ENCODE data around the gene ODC1.

The ODC1 gene

GRCh38 chr2:10415048-10415447 lies 33.1 kb downstream of the ODC1 start:
- no peak for DNase-seq (ENCODE audit: low spot score)

GRCh38 chr2:10414591-10414990 lies 33.5 kb downstream of the ODC1 start:
- DNase-seq (ENCODE audit: low spot score): no peak

GRCh38 chr2:10413991-10414451 lies 34.1 kb downstream of the ODC1 start:
- peak; percentile 67 for DNase-seq (ENCODE audit: low spot score)

GRCh38 chr2:10413503-10413902 lies 34.6 kb downstream of the ODC1 start:
- no peak for DNase-seq (ENCODE audit: low spot score)

- DNase-seq (ENCODE audit: low spot score): peak; percentile 68
Observed at GRCh38 chr2:10412380-10412779, 35.7 kb downstream of the ODC1 start.

GRCh38 chr2:10411557-10411956 lies 36.6 kb downstream of the ODC1 start:
- no peak for DNase-seq (ENCODE audit: low spot score)

- DNase-seq (ENCODE audit: low spot score): no peak
Observed at GRCh38 chr2:10410823-10411437, 37.2 kb downstream of the ODC1 start.

- no peak for DNase-seq (ENCODE audit: low spot score)
Observed at GRCh38 chr2:10410001-10410822, 37.9 kb downstream of the ODC1 start.

GRCh38 chr2:10408649-10409579 lies 39.2 kb downstream of the ODC1 start:
- DNase-seq (ENCODE audit: low spot score): peak; percentile 84

- peak; percentile 63 for DNase-seq (ENCODE audit: low spot score)
Observed at GRCh38 chr2:10407841-10408648, 40.1 kb downstream of the ODC1 start.

- no peak for DNase-seq (ENCODE audit: low spot score)
Observed at GRCh38 chr2:10407432-10407831, 40.7 kb downstream of the ODC1 start.

- no peak for DNase-seq (ENCODE audit: low spot score)
Observed at GRCh38 chr2:10406491-10407188, 41.5 kb downstream of the ODC1 start.

- DNase-seq (ENCODE audit: low spot score): no peak
Observed at GRCh38 chr2:10406016-10406415, 42.1 kb downstream of the ODC1 start.

- peak; percentile 82 for DNase-seq (ENCODE audit: low spot score)
Observed at GRCh38 chr2:10405448-10405847, 42.7 kb downstream of the ODC1 start.

- no peak for DNase-seq (ENCODE audit: low spot score)
Observed at GRCh38 chr2:10404324-10405143, 43.6 kb downstream of the ODC1 start.

GRCh38 chr2:10402653-10403215 lies 45.4 kb downstream of the ODC1 start:
- no peak for DNase-seq (ENCODE audit: low spot score)

- peak; percentile 79 for DNase-seq (ENCODE audit: low spot score)
Observed at GRCh38 chr2:10402062-10402585, 46.0 kb downstream of the ODC1 start.

- no peak for DNase-seq (ENCODE audit: low spot score)
Observed at GRCh38 chr2:10400978-10401951, 46.9 kb downstream of the ODC1 start.

Data from AG08396 (cell line).